ENCODE measurements around the gene MKRN2.
"Not testable (repeated sequence)": the region's sequence is repeated elsewhere in the genome, so short reads cannot be mapped to it uniquely, and the experiment has no call there.

MKRN2 gene

GRCh38 chr3:12590096-12590495, 33.2 kb downstream of the MKRN2 start:
- DNase-seq: no peak

DNA sequence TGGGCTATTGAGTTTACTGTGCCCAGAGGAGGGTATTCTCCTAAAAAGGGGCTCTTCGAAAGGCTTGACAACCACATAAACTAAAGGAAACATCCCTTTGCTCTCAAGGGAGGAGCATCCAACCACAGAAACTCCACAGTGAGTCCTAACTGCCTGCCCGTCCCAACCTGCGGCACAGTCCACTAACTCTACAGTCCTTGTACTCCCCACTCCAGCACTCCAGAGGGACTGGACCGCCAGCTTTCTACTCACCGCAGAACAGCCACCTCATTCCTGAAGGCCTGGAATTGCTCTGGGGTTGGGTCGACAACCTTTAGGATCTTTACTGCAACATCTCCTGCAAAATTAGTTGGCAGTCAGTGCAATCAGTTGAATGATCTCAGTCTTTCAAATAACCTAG, 34.6 kb downstream of the MKRN2 start:
- no peak for DNase-seq

- DNase-seq: no peak
Observed at GRCh38 chr3:12591997-12592715, 35.3 kb downstream of the MKRN2 start.

DNA sequence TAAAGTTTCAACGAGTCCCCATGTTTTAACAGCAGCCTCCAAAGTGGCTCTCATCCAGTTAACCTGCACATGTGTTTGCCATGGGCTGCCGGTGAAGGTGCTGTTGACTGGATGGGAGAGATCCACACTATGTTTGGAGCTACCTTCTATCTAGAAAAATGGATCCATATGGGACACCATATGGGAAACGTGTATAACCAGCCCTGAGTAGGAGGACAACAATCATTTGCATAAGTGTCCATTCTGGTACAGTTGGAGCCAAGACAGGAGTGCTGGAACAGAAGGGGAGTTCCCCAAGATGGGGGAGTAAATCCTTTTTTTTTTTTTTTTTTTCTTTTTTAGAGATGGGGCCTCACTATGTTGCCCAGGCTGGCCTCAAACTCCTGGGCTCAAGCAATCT, 36.6 kb downstream of the MKRN2 start:
- DNase-seq: no peak

- DNase-seq: no peak
Observed at GRCh38 chr3:12598890-12599289, 42.0 kb downstream of the MKRN2 start.

DNA sequence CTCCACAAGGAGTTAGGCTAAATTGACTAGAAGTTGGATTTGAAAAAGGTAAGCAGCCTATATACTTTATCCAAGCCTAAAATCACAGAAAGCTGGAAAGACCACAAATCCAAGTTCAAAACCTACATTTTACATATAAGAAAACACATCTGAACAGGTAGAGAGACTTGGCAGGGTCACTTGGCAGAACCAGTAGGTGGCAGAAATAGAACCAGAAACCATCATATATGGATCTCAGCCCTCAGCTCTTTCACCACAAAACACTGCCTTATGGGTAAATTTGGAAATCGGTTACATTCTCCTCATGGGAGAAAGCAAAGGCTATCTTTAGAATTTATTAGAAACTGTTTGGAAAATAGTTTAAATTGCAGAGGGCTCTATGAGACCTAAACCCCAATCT, 44.2 kb downstream of the MKRN2 start:
- DNase-seq: no peak

GRCh38 chr3:12603969-12604368, 47.1 kb downstream of the MKRN2 start:
- DNase-seq: no peak

DNA sequence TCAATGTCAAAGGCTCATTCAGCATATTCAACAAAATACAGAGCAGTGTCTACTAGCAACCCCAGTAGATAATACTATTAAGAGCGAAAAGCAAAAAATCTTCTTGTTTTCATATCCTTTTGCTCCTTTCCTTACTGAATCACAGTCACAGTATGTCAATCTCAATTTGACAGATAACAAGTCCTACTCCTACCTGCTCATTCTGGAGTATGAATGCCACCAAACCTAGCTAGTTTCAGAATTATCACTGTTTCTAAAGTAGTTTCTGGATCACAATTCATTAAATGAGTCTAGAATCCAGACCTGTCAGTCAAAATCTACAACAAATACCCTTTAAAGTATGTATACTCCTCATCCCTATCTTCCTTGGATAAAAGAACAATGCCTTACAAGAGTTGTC, 51.5 kb downstream of the MKRN2 start:
- DNase-seq: no peak

- DNase-seq: no peak
Observed at GRCh38 chr3:12611117-12611516, 54.2 kb downstream of the MKRN2 start.

DNA sequence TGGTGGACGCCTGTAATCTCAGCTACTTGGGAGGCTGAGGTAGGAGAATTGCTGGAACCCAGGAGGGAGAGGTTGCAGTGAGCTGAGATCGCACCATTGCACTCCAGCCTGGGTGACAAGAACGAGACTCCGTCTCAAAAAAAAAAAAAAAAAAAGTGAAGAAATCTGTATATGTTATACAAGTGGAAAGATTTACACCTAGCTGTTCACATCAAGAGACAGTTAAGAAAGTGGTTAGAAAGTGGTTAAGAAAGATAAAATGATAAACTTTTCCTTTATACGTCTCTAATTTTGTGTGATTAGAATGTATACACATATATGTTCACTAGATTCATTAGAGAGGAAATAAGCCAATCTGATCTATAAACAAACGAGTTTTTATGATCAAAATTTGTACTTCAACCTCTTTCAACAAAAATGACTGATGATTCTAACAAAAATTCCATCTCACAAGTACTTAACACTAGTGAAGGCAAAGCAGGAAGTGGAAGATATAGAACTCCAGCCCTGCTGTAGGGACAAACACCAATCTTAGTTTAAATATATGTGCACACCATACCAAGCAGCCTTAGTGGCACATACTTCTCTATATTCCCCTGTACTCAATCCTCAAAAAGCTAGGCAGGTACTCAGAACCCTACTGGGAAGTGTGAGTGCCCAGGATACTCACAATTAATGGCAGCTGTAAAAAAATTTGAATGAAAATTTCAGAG, 55.8 kb downstream of the MKRN2 start:
- DNase-seq: no peak

DNA sequence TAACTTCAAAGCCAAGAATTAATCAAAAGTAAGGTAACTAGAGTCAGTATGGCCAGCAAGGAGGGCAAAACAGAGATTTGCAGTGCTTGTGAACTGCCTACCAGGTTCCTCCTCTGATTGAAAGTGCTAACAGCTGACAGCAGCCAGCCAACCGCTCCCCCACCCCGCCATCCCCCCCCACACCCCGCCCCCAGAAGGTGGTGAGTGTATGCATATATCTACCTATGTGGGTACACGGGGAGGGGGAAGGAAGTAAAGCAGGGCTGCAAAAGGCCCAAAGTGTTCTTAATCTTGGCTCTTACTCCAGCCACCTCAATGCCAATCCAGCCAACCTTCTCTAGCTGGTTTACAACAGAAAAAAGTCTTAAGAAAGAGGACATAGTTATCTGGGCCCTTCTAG, 56.4 kb downstream of the MKRN2 start:
- DNase-seq: no peak

DNA sequence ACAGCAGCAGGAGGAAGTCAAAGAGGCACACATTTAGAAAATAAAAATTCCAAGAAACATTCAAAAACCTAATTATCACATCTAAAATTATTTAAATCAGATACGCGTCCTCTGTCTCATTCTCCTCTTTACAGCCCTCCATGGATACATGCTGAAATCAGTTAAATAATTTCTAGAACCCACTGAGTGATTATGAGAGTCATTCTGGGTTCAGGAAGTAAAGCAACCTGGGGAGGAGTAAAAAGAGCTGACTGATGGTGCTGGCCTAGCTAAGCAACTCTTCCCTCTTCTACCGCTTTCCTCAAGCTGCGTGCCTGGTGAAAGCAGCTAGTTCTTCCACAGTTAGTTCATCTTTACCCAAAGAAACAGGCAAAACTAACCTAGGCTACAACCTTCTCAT, 58.4 kb downstream of the MKRN2 start:
- DNase-seq: no peak

- no peak for DNase-seq
Observed at GRCh38 chr3:12618426-12618825, 61.5 kb downstream of the MKRN2 start.

DNA sequence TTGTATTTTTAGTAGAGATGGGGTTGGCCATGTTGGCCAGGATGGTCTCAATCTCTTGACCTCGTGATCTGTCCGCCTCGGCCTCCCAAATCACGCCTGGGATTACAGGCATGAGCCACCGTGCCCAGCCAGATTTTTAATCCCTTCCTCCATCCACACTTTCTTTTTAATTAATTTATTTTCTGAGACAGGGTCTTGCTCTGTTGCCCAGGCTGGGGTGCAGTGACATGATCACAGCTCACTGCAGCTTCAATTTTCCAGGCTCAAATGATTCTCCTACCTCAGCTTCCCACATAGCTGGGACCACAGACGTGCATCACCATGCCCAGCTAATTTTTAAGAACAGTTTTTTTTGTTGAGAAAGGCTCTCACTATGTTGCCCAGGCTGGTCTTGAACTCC, 63.4 kb downstream of the MKRN2 start:
- DNase-seq: no peak

- DNase-seq: no peak
Observed at GRCh38 chr3:12620729-12621128, 63.8 kb downstream of the MKRN2 start.

DNA sequence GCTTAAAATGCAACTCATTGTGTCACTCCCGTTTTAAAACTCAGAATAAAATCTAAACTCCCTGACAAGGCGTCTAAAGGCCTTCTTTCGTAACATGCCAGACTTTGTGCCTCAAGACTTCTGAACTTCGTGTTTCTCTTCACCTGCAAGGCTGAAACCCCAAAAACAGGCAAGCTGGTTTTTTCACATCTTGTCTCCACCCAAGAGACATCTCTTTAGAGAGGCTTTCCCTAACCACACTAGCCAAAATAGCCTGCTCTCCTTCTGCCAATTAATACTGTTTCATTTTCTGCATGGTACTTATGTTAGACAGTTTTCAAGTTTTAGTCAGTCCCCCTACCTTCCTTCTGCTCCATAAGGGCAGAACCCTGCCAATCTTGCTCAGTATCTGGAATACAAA, 65.4 kb downstream of the MKRN2 start:
- DNase-seq: no peak

DNA sequence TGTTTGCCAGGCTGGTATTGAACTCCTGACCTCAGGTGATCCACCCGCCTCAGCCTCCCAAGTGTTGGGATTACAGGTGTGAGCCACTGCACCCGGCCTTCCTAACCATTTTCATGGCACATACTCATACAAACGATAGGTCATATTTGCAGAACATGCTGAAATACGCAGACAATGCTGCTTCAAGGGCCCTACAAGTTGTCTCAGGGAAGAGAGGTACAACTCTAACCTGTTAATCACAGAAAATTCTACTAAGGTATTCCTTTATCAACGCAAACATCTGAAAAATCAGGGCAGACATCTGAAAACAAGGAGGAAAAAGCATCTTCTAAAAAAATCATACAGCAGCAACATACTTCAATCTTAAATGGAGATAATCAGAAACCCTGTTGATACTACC, 67.2 kb downstream of the MKRN2 start:
- DNase-seq: no peak

GRCh38 chr3:12624964-12625363, 68.1 kb downstream of the MKRN2 start:
- DNase-seq: not testable (repeated sequence)

- DNase-seq: no peak
Observed at GRCh38 chr3:12627370-12627769, 70.5 kb downstream of the MKRN2 start.

DNA sequence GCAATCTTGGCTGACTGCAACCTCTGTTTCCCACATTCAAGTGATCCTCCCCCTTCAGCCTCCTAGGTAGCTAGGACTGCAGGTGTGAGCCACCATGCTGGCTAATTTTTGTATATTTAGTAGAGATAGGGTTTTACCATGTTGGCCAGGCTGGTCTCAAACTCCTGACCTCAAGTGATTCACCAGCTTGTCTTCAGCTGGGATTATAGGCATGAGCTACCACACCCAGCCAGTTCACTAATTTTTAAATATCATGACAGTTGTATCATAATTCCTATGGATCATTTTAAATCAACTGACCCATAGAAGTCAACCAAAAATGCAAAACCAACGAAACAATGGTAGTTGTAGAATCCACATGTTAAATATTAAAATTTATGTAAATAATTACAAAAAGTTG, 71.9 kb downstream of the MKRN2 start:
- no peak for DNase-seq

- no peak for DNase-seq
Observed at GRCh38 chr3:12629560-12629959, 72.7 kb downstream of the MKRN2 start.

DNA sequence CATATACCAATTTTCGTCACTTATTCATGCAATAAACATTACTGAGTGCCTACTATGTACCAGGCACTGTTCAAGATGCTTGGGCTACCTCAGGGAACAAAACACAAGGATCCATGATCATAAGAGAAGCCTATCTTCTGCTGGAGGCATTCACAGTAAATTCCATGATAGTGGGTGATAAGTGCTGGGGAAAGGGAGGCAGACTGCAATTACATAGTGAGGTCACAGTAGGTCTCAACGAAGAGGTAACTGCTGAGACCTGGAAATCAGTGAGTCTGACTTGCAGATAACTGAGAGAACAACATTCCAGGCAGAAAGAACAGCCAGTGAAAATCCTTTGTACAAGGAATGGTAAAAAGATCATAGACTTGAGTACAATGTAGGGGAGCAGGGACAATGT, 73.4 kb downstream of the MKRN2 start:
- no peak for DNase-seq

DNA sequence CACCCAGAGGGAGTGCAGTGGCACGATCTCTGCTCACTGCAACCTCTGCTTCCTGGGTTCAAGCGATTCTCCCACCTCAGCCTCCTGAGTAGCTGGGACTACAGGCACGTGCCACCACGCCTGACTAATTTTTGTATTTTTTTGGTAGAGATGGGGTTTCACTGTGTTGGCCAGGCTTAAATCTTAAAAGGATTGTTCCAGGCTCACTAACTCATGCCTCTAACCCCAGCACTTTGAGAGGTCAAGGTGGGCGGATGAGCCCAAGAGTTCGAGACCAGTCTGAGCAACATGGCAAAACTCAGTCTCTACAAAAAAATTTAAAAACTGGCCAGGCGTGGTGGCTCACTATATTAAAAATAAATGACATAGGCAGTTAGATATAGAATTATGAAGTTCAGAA, 74.0 kb downstream of the MKRN2 start:
- DNase-seq: not testable (repeated sequence)

DNA sequence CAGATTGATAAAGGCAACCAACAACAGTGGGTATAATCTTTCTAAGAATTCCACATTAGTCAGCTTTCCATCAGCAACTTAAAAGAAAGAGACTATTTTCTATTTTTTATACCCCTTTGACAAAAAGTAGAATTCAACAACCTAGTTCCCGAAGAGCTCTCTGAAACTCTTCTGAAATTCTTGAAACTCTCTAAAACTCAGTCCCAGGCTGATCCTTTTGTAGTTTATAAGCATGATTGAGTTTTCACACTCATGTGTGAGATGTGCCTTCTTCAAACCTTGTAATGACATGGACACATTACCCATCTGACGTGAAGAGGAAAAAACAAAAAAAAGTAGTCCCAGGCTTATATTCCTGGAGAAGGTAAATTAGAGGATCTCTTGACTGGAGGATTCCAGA, 75.6 kb downstream of the MKRN2 start:
- no peak for DNase-seq

DNA sequence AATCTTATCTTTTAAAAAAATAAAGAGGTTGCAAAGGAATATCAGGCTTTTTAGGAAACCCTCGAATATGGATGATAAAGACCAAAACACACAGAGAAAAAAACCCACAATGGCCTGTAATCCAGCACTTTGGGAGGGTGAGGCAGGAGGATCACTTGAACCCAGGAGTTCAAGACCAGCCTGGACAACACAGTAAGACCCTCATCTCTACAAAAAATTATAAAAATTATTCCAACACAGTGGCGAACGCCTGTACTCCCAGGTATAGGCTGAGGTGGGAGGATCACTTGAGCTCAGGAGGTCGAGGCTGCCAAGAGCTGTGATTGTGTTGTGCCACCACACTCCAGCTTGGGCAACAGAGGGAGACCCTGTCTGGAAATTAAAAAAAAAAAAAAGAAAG, 76.2 kb downstream of the MKRN2 start:
- no peak for DNase-seq
